ENCODE measurements around the gene PLBD2.

GRCh38 chr12:113334786-113335539 lies 23.4 kb upstream of the PLBD2 start, which contains the start of gene SLC8B1:
- TF ChIP-seq EZH2 (IDR thresholded peaks at IDR 0.05; ENCODE audit: low read depth) (no peak), CTCF (conservative IDR thresholded peaks at IDR 0.05) (no peak)

Measured in PC-9 (cell line).